ENCODE results near the gene RALY.

The RALY gene

DNA sequence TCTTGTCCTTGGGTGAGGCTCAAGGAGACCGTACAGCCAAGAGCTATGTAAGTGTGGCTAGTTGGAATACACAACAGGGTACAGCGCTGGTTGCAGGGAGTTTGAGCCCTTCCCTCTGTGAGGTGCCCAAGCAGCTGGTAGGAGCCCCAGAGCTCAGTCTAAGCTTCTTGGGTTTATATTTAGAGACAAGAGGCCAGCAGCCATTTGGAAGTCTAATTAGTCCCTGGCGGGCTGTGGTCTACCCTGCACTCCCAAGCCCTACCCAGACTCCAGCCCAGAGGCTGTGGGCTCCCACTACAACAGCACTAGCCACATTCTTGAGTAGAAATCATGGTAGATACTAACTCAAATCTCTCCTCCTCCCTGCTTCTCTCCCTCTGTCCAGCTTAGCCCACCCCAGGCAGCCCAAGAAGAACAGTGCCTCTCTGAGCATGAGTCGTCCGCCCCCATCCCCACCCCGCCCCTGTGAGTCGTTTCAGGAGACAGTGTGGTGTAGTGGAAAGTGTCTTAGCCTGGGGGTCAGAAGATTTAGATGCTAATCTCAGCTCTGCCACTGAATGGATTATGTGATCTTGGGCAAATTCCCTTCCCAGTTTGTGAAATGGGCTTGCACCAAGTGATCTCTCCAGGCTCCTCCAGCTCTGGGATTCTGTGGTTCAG, 80.5 kb downstream of the RALY start:
- H3K4me1 Mint-ChIP-seq (ENCODE audit: low read depth) = peaks cover 5% of the 10 kb centered on the region
- H3K4me3 Mint-ChIP-seq = no peak overlapping the region
- intact Hi-C loops (cut with micrococcal nuclease) = loop anchor here (10.0 kb wide), 1 partner anchor 279 kb away; no protein-coding TSS in a partner anchor
- no peak overlapping the region for H3K27ac Mint-ChIP-seq
- no peaks in the 10 kb centered on the region for H3K9me3 Mint-ChIP-seq
- H3K36me3 Mint-ChIP-seq (ENCODE audit: low read depth) = peaks cover 86% of the 10 kb centered on the region
- H3K27me3 Mint-ChIP-seq = no peaks in the 10 kb centered on the region

DNA sequence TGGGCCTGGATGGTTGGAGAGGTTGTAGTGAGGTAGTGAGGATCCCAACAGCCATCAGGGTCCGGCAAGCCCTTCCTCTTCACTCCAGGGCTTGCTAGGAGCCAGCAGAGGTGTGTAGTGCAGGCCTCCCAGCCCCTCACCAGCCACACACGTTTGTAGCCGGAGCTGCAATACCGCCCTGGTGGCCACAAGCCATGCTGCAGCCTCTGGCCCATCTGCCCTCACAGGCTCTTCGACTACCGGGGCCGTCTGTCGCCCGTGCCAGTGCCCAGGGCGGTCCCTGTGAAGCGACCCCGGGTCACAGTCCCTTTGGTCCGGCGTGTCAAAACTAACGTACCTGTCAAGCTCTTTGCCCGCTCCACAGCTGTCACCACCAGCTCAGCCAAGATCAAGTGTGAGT, 81.9 kb downstream of the RALY start:
- H3K36me3 Mint-ChIP-seq (ENCODE audit: low read depth) = peaks cover 99% of the 10 kb centered on the region
- no peak overlapping the region for H3K4me3 Mint-ChIP-seq
- no peaks in the 10 kb centered on the region for H3K9me3 Mint-ChIP-seq

DNA sequence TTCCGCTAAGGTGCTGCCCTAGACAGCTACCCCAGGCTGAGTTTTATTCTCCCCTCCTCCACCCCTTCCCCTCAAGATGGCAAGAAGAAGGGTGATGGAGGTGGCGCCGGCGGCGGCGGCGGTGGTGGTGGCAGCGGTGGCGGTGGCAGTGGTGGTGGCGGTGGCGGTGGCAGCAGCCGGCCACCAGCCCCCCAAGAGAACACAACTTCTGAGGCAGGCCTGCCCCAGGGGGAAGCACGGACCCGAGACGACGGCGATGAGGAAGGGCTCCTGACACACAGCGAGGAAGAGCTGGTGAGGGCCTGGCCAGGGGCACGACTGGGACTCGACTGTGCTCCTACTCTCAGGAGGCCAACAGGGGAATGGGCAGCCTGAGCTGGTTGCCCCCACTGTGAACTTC, 83.2 kb downstream of the RALY start:
- Mint-ChIP-seq H3K4me3 (no peak overlapping the region), H3K9me3 (no peaks in the 10 kb centered on the region), H3K27me3 (no peaks in the 10 kb centered on the region), H3K4me1 (ENCODE audit: low read depth) (no peaks in the 10 kb centered on the region), H3K27ac (no peak overlapping the region), H3K36me3 (ENCODE audit: low read depth) (peaks cover 100% of the 10 kb centered on the region)
- intact Hi-C loops (cut with micrococcal nuclease) = loop anchor here (10.0 kb wide), 1 partner anchor 282 kb away; no protein-coding TSS in a partner anchor

More for the DNA sequence above, 81.9 kb downstream of the RALY start:
- Mint-ChIP-seq H3K4me1 (ENCODE audit: low read depth) (peaks cover 5% of the 10 kb centered on the region), H3K27ac (no peak overlapping the region), H3K27me3 (no peaks in the 10 kb centered on the region)
- intact Hi-C loops (cut with micrococcal nuclease) = loop anchor here (10.0 kb wide), 1 partner anchor 281 kb away; no protein-coding TSS in a partner anchor

DNA sequence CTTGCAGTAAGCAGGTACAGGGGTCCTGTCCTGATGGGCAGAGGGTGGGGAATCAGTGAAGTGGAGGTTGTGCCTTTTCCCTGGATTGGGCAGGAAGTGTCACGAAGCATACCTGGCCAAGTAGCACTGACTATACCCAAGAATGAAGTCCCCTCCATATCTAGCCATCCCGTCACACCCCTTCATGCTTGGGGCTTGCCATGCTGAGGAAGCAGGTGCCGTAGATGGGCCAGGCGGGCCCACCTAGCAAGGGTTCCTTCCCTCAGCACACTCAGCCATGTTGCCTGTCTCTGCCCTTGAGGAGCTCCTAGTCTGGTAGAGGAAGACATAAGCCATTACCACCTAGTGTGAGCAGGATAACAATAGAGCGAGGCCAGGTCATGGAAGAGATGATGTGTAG, 84.8 kb downstream of the RALY start:
- H3K9me3 Mint-ChIP-seq = no peaks in the 10 kb centered on the region
- no peaks in the 10 kb centered on the region for H3K27me3 Mint-ChIP-seq
- intact Hi-C loops (cut with micrococcal nuclease) = loop anchor here (10.0 kb wide), 1 partner anchor 284 kb away; no protein-coding TSS in a partner anchor
- peaks cover 91% of the 10 kb centered on the region for H3K36me3 Mint-ChIP-seq (ENCODE audit: low read depth)
- no peak overlapping the region for H3K27ac Mint-ChIP-seq
- no peak overlapping the region for H3K4me3 Mint-ChIP-seq
- H3K4me1 Mint-ChIP-seq (ENCODE audit: low read depth) = no peaks in the 10 kb centered on the region

DNA sequence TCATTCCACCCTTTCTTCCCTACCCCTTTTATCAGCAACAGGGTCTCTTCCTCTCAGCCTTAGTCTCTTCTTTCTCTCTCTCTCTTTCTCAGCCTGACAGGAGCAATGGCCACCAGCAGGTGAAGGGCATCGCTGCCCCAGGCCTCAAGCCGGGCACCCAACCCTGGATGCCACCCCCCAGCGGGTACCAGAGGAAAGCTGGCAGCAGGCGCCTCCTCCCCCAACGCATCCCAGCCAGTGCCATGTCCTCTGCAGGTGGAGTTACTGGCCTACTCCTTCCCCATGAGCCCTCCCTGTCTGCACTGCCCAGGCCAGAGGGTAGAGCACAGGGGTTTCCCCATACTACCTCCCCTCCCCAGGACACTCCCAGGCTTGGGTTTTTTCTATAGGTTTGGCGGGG, 86.1 kb downstream of the RALY start:
- Mint-ChIP-seq H3K4me3 (no peak overlapping the region), H3K27ac (no peak overlapping the region), H3K36me3 (ENCODE audit: low read depth) (peaks cover 91% of the 10 kb centered on the region), H3K9me3 (no peaks in the 10 kb centered on the region), H3K27me3 (no peaks in the 10 kb centered on the region), H3K4me1 (ENCODE audit: low read depth) (no peaks in the 10 kb centered on the region)
- intact Hi-C loops (cut with micrococcal nuclease) = loop anchor here (10.0 kb wide), 1 partner anchor 285 kb away; no protein-coding TSS in a partner anchor

DNA sequence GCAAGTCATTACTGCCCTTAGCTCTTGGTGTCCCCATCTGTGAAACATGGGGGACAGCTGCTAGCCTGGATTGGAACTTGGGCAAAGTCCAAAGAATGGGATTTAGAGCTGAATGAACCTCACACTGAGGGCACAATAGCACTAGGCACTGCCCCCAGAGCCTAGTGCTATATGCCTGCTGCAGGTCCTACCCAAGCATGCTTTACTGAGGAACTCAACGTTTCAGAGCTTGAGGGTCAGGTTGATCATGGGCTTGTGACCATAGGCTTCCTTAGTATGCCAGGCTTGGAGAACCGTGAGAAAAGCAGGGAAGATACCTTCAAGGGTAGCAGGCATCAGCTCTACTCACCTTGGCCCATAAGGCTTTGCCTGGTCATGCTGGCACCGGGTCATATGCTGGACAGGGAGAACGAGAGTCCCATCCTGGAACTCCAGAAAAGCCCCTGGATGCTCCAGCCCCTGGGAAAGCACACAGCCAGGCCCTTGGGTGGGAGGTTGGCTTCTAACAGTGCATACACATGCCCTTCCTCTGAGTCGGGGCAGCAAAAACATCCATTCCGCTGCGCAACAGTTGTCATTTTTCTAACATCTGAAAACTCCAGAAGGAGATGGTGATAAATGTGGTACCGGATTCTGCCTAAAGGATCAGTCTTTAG, 88.6 kb downstream of the RALY start:
- H3K36me3 Mint-ChIP-seq (ENCODE audit: low read depth) = peaks cover 88% of the 10 kb centered on the region
- H3K4me3 Mint-ChIP-seq = no peak overlapping the region
- H3K4me1 Mint-ChIP-seq (ENCODE audit: low read depth) = no peaks in the 10 kb centered on the region
- H3K27me3 Mint-ChIP-seq = no peaks in the 10 kb centered on the region
- H3K27ac Mint-ChIP-seq = no peak overlapping the region
- H3K9me3 Mint-ChIP-seq = no peaks in the 10 kb centered on the region
- intact Hi-C loops (cut with micrococcal nuclease) = no loop called here

DNA sequence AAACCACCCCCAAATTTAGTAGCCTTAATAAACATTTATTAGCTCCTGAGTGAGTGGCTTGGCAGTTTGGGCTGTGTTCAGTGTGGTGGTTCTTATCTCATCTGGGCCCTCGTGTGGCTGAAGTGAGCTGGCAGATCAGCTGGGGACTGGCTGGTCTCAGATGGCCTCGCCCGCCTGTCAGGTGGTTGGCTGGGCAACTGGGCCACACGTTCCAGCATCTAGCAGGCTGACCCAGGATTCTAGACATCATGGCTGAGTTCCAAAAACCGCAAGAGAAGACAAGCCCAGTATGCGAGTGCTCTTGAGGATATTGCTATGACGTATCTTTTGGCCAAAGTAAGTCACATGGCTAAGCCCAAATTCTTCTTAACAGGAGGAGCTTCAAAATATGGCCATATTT, 89.4 kb downstream of the RALY start:
- Mint-ChIP-seq H3K9me3 (no peaks in the 10 kb centered on the region), H3K36me3 (ENCODE audit: low read depth) (peaks cover 88% of the 10 kb centered on the region), H3K4me1 (ENCODE audit: low read depth) (no peaks in the 10 kb centered on the region), H3K4me3 (no peak overlapping the region), H3K27me3 (no peaks in the 10 kb centered on the region), H3K27ac (no peak overlapping the region)
- intact Hi-C loops (cut with micrococcal nuclease) = no loop called here

DNA sequence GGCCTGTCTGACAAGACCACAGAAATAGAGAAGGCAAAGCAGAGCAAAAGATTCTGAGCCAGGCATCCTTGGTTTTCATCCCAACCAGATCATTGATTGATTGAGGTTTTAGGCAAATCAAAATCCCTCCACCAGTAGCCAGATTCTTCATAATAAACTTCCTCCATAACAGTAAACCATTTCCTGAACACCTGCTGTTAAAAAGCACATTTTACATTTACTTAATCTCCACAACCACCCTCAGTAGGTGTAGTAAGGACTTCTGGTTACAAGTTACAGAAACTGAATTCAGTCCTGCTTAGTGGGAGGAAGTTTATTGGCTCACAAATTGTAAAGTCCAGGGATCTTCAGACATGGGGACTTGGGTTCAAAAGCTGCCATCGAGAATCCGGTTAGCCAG, 90.1 kb downstream of the RALY start:
- Mint-ChIP-seq H3K27ac (no peak overlapping the region), H3K9me3 (no peaks in the 10 kb centered on the region), H3K27me3 (no peaks in the 10 kb centered on the region), H3K4me1 (ENCODE audit: low read depth) (no peaks in the 10 kb centered on the region), H3K36me3 (ENCODE audit: low read depth) (peaks cover 88% of the 10 kb centered on the region), H3K4me3 (no peak overlapping the region)
- intact Hi-C loops (cut with micrococcal nuclease) = no loop called here

DNA sequence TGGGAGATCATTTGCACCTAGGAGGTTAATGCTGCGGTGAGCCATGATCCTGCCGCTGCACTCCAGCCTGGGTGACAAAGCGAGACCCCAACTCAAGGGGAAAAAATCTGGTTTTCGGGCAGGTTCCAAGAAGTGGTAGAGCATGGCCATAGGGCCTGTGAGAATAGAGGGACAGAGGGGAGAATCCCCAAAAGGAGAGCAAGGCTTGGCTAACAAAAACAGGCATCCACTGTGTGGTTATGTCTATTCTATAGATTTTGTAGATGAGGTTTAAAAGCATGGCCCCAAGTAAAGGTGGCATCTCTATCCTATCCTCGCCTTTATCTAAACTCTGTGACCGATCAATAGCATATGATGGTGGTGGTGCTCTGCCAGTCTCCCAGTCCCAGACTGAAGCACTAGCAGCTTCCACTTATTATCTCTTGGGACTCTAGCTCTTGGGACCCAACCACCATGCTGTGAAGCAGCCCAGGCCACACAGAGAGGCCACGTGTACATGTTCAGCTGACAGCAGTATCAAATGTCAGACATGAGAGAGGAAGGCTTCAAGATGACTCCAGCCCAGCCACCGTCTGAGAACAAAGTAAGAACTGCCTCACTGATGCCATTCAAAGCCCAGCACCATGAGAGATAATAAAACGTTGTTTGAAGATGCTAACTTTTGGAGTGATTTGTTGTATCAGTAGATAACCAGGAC, 90.7 kb downstream of the RALY start:
- Mint-ChIP-seq H3K4me3 (no peak overlapping the region), H3K27ac (no peak overlapping the region), H3K27me3 (no peaks in the 10 kb centered on the region), H3K36me3 (ENCODE audit: low read depth) (peaks cover 88% of the 10 kb centered on the region), H3K9me3 (no peaks in the 10 kb centered on the region), H3K4me1 (ENCODE audit: low read depth) (no peaks in the 10 kb centered on the region)
- intact Hi-C loops (cut with micrococcal nuclease) = no loop called here

DNA sequence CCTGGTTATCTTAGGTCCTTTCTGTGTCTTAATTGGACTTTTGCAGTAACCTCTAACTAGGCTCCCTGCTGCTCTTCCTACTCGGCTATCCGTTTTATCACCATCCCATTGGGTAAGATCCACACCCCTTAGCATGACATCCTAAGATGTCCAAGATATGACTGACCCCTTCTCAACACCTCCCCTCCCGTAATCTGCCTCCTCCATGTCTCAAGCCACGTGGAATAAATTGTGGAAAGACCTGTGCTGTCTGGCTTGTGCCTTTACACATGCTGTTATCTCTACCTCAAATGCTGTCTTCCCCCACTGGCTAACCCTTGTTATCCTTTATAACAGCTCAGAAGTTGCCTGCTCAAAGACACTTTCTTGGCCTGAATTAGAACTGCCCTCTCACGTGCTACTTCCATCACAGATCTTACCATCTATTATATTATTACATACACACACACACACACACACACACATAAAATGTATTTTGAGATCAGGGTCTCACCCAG, 91.9 kb downstream of the RALY start:
- intact Hi-C loops (cut with micrococcal nuclease) = no loop called here
- Mint-ChIP-seq H3K36me3 (ENCODE audit: low read depth) (peaks cover 88% of the 10 kb centered on the region), H3K4me1 (ENCODE audit: low read depth) (no peaks in the 10 kb centered on the region), H3K4me3 (no peak overlapping the region), H3K9me3 (no peaks in the 10 kb centered on the region), H3K27ac (no peak overlapping the region), H3K27me3 (no peaks in the 10 kb centered on the region)

DNA sequence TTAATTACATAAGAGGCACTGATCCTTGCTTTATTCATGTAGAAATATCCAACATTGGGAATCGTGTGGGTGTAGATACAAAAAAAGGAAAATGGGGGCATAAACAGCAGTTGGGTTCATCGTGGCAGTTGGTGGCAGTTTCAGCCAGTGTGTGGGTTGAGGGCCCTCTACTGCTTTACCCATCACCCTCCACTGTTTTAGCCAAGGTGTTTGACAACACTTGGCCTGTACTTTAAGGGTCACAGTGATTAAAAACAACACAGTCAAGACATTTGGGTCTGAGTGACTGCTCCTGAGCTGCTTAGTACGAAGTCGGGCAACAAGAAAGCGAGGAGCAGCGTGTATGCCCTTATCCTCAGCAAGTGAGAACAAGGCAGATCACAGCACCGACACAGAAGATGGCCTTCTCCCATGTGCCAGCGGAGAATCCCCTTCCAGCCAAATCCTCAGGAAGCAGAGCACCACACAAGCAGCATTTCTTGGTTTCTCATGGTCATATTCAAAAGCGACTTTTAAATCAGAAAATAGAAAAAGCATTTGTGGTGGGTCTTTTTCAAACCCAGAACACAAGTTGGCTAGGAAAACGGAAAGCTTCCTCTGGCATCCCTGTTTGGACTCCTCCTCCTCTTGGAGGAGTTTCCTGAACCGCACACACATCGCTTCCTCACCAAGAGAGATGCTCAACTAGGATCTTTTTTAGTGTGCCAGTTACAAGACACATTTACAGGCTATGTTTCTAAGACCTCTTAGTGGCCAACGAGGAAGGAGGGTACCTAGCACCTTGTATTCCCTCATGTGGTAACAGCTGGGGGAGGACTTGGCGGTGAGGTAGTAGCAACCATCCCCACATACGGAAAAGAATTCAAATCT, 94.8 kb downstream of the RALY start:
- Mint-ChIP-seq H3K27ac (no peak overlapping the region), H3K27me3 (no peaks in the 10 kb centered on the region), H3K4me1 (ENCODE audit: low read depth) (no peaks in the 10 kb centered on the region), H3K36me3 (ENCODE audit: low read depth) (peaks cover 96% of the 10 kb centered on the region), H3K9me3 (no peaks in the 10 kb centered on the region), H3K4me3 (no peak overlapping the region)
- intact Hi-C loops (cut with micrococcal nuclease) = no loop called here

DNA sequence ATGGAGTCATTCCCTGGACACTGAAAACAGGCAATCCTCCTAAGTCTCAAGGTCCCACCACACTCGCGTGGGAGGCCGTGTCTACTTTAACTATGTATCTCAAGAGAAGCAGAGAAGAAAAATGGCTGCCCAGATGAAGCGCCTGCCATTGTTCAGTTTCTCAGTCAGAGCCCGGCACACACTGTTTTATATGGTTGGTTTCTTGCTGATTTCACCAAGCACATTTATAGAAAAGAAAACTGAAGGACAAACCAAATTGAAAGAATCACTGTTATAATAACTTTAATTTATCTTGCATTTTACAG, 95.4 kb downstream of the RALY start:
- intact Hi-C loops (cut with micrococcal nuclease) = no loop called here
- H3K36me3 Mint-ChIP-seq (ENCODE audit: low read depth) = peaks cover 96% of the 10 kb centered on the region

DNA sequence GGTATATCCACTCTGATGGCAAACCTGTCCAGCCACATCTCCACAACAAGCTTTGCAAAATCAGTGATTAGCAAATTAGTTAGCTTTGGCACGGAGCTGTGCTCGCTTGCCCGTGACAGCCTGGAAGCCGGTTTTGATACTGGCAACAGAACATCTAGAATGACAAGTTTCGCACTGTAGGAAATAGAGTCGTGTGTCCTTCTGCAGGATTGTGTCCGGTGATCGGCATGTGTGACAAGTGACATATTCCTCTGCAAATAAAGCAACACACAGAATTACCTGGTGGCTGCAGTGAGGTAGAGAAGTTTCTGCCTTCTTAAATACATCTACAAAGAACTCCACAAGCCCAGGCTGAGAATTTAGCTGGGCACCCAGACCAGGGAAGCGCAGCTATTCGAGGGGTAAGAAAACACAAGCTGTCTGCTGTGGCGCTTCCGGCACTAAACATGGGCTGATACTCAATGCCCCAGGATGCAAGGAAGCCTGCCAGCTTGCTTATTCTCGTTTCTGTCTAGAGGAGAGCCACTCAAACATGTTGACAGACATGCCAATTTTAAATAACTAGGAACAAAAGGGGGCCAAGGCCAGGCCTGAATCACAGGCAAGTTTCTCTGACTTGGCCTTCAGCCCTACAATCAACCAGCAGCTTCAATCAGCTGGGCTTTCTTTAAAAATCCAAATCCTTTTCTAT, 96.1 kb downstream of the RALY start:
- Mint-ChIP-seq H3K27ac (no peak overlapping the region), H3K9me3 (no peaks in the 10 kb centered on the region), H3K4me1 (ENCODE audit: low read depth) (no peaks in the 10 kb centered on the region), H3K36me3 (ENCODE audit: low read depth) (peaks cover 92% of the 10 kb centered on the region), H3K27me3 (no peaks in the 10 kb centered on the region), H3K4me3 (no peak overlapping the region)
- intact Hi-C loops (cut with micrococcal nuclease) = no loop called here

More for the DNA sequence above, 95.4 kb downstream of the RALY start:
- Mint-ChIP-seq H3K27ac (no peak overlapping the region), H3K4me1 (ENCODE audit: low read depth) (no peaks in the 10 kb centered on the region), H3K9me3 (no peaks in the 10 kb centered on the region), H3K4me3 (no peak overlapping the region), H3K27me3 (no peaks in the 10 kb centered on the region)

Measured in dendritic cell treated with granulocyte-macrophage colony-stimulating factor and Interleukin-4, amounts not matched to agents 40 ng/mL and 50 ng/mL, for 4 days (primary cell).